GM21619 (cell line): ENCODE results near the gene SNAPC5.
"Not testable (repeated sequence)": the region's sequence is repeated elsewhere in the genome, so short reads cannot be mapped to it uniquely, and the experiment has no call there.

ENCODE experiments used
- ATAC-seq: cut with Tn5 transposase; IDR thresholded peaks from one replicate; pipeline ENCODE4 v1.9.1; 2021; ENCODE audit not compliant: unreplicated experiment

SNAPC5 gene

GRCh38 chr15:66494262-66494661, 3.3 kb downstream of the SNAPC5 start:
- ATAC-seq: no peak

- no peak for ATAC-seq
Measured at GRCh38 chr15:66491846-66492245, 5.7 kb downstream of the SNAPC5 start.

GRCh38 chr15:66489179-66489791, 8.3 kb downstream of the SNAPC5 start:
- no peak for ATAC-seq

GRCh38 chr15:66488525-66488924, 9.0 kb downstream of the SNAPC5 start:
- ATAC-seq: no peak

DNA sequence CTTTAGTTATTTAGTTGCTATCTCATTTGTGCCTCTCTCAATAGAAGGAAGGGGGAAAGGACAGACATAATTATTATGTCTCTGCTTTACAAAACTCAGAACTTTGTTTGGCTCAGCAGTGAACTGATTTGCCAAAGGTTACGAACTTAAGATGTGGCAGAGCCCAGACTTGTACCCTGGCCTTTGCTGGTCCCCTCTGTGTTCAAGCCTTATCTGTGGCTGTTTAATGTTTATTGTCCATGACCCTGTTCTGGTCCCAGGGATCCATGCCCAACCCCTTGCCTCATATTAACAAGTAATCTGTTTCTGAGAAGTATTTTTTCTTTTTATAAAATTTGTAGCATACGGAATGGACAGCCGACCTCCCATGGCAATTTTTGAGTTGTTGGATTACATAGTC, 10.7 kb downstream of the SNAPC5 start:
- ATAC-seq: no peak

- no peak for ATAC-seq
Measured at GRCh38 chr15:66484539-66485112, 12.9 kb downstream of the SNAPC5 start.

GRCh38 chr15:66483131-66483566, 14.4 kb downstream of the SNAPC5 start:
- ATAC-seq: no peak

DNA sequence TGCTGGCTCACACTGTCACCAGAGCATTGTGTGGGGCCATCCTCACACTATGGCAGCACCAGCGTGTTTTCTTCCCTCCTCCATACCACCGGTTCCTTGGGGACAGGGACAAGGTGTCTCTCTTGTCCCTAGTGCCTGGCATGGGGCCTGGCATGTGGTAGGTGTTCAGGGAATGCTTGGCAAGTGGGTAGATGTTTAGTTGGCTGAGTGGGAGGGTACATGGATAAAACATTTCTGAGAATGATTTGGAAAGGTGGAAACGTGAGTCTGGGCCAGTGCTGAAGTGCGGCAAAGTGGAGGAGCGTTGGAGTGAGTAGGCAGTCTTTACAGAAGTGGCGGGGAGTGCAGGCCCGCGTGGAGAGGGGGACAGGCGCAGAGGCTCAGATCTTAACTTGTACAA, 15.0 kb downstream of the SNAPC5 start:
- ATAC-seq: no peak

DNA sequence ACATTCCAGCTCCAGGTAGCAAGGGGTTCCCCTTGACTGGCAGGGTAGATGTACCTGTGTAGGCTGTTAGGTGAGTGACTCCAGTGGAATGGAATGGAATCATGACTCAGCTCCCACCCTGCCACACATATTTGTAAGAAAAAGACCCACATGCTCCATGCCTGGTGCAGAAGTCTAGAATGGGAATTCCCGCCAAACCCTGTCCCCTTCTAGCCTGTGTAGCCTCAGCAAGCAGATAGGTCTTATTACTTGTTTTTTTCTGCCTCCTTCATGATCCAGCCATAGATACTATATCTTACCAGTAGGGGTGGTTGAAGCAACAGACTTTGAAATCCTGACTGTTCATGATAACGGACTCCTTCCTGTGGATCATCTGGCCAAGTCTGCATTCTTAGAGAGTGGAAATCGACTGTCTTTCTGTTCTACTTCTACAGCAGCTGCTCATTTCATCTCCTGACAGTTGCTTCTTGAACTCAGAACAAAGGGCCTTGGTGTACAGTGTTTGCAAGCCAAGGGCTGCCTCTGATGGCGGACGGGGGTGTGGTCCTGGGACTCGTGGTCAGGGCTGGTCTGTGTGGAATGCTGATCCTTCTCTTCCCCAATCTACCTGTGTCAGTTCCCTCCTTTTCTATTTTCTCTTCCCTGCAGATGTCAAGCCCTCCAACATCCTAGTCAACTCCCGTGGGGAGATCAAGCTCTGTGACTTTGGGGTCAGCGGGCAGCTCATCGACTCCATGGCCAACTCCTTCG, 16.3 kb downstream of the SNAPC5 start:
- no peak for ATAC-seq

GRCh38 chr15:66480267-66480666, 17.3 kb downstream of the SNAPC5 start:
- no peak for ATAC-seq

DNA sequence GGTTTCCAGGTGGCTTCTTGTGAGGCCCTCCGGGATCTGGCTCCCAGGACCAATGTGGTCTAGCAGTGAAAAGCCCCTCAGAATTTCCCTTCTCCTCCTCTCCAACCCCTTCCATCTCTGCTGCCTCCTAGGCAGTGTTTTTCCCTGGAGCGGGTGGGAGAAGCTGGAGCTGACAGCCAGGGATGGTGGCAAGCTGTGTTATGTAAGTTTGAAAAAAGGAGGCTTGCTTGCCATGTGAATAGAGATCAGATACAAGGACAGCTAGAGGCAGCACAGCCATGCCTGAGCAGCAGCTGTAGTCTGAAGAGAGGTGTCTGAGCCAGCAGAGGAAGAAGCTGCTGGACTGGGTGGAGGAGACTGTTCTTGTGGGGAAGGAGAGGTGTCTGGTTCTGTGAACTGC, 20.6 kb downstream of the SNAPC5 start:
- no peak for ATAC-seq

DNA sequence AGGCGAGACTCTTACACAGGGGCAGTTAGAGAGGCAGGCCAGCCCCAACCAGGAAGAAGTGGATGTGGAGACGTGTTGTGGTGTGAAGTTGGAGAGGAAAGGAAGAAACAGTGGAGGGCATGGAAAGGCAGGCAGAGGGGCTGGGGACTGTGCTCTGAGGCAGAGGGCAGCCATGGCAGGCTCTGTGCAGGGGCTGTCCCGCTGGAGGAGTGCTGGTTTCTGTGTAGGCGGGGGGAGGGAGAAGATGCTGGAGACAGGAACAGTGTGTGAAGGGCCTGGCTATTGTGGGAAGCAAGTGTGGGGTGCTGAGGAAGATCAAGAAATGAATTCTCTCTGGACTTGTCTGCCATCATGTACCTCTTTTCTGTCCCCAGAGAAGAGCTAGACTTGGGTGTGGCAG, 21.0 kb downstream of the SNAPC5 start:
- ATAC-seq: no peak

GRCh38 chr15:66474963-66475362, 22.6 kb downstream of the SNAPC5 start:
- no peak for ATAC-seq

DNA sequence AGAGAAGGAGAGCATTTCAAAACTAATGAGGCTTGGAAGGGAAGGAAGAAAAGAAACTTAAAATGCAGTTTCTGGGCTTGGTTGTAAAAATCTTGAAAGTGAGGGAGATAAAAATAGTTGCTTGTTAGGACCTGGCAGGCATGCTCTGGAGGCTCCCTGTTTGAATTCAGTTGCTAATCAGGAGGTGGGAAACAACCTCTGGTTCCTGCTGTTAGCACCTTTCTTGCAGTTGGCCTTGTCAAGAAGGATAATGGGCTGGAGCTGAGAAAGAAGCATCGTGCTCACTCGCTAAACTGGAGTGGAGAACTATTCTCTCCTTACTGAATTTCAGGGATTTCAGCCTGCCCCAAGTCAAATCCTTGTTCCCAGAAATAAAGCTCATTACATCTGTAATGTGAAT, 23.4 kb downstream of the SNAPC5 start:
- no peak for ATAC-seq

DNA sequence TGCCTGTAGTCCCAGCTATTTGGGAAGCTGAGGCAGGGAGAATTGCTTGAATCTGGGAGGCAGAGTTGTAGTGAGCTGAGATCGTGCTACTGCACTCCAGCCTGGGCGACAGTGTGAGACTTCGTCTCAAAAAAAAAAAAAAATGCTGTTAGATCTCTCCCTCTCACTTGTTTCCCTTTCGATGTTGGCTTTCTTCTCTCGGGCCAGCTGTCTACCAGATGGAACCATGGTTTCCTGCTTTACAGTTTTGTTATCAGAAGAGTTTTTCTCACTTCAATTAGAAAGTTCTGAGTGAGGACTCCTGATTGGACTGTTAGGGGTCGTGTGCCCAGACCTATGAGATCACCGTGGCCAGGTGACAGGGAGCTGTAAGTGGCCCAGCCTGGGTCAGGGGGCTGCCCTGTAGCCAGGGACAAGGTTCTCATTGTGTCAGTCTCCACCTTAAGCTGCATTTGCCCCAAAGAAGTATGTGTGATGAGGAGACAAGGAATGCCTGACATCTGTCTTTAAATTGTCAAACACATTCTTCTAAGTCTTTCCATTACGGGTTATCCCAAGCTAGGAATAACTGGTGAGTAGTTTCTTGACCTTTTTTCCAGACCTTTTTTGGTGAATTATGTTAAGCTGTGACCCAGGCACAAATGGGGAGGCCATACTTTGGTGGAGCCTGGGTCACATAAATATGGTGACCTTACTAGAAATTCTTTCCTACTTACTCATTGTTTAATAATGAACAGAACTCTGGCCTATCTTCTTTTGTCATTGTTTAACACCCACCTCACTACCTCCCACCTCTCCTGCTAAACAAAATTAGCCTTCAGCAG, 25.2 kb downstream of the SNAPC5 start:
- ATAC-seq: peak; percentile 85

- not testable (repeated sequence) for ATAC-seq
Measured at GRCh38 chr15:66470825-66471224, 26.7 kb downstream of the SNAPC5 start.

- not testable (repeated sequence) for ATAC-seq
Measured at GRCh38 chr15:66467162-66468040, 30.2 kb downstream of the SNAPC5 start.

DNA sequence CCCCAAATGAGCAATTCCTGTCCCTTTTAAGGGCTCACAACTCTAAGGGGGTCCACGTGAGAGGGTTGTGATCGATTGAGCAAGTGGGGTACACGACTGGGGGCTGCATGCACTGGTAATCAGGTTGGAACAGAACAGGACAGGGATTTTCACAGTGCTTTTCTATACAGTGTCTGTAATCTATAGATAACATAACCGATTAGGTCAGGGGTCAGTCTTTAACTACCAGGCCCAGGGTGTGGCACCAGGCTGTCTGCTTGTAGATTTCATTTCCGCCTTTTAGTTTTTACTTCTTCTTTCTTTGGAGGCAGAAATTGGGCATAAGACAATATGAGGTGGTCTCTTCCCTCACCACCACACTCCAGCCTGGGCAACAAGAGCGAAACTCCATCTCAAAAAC, 32.3 kb downstream of the SNAPC5 start:
- ATAC-seq: not testable (repeated sequence)

DNA sequence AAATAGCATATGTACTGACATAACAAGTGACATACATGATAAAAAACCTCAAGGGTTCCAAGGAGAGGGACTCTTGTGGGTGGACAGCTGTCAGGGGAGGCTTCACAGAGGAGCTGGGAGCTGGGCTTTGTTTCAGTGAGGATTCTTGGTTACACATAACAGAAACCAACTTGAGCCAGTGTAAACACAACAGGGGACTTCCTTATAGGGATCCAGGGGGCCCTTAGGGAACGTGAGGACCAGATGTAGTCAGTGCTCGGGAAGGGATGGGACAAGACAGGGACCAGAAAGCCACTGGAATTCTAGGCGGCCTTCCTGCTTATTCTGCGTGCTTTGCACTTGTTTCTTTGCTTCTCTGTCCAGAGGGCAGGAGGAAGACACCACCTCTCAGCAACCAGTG, 34.9 kb downstream of the SNAPC5 start:
- no peak for ATAC-seq

GRCh38 chr15:66461917-66462316, 35.6 kb downstream of the SNAPC5 start:
- ATAC-seq: no peak
